G401.6 (cell line): Measurements from ENCODE around the gene ZNF850.
A peak's percentile ranks its signal among the peaks of the same experiment; 100 is the strongest.

Experiments
- FAIRE-seq: peaks from 2 replicates; lab custom pipeline; 2012; peaks lifted over from hg19 to GRCh38; lab: Jason Lieb, UNC

The ZNF850 gene

DNA sequence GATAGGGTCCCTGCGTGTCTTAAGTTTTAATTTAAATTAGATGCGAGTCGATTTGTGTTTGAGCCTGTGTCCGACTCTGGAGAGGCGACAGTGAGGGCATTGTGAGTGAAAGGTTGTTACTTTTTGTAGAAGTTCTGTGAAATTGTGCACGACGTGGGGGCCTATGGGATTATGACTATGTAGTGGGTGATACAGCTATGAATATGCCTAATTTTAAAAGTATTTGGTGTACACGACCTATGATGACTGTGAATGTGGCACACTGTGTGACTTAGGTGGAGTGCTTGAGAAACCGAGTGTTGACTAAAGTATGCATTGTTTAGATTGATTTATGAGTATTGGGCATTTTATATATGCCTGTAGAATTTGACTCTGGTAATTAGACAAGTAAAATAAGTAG lies 84.5 kb downstream of the ZNF850 start:
- no peak for FAIRE-seq

DNA sequence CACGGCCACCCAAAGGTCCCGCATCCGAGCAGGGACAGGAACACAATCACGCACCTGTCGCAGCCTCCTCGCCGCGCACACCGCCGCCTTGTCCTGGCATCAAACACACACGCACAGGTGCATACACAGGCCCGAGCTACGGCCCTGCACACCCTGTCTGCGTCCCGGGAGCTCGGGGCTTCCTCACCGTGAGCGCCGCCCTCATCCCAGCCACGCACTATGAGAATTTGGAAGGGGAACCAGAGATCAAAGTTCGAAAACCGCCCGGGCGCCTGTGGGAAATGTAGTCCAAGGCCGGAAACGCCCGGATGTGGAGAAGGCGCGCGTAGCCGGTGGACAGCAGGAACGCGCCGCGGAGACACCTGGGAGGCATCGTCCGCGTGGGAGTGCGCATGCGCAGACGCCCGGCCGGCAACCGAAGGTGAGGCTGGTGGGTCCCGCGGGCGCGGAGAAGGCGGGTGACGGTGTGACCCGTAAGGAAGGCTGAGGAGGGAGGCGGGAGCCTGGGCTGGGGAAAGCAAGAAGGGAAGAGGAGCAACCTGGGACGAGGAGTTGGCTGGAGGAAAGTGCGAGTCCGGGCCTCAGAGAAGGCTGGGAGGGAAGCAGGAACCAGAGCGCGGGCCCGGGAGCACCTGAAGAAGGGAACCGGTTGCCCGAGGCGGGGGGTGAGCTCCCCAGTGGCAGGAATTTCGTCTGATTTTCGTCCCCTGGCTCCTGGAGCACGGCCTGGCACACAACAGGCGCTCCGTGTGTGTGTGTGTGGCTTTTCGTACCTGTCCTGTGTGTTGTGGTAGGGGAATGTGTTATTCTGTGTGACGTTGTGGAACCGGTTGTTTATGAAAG lies 85.2 kb downstream of the ZNF850 start, which contains the start of gene ZNF567:
TSS of gene ZNF567 (plus strand) at position 399 of the 843 bp plus-strand sequence. CDS start 7,256 bp downstream, outside the sequence.
- peak; percentile 95 for FAIRE-seq

DNA sequence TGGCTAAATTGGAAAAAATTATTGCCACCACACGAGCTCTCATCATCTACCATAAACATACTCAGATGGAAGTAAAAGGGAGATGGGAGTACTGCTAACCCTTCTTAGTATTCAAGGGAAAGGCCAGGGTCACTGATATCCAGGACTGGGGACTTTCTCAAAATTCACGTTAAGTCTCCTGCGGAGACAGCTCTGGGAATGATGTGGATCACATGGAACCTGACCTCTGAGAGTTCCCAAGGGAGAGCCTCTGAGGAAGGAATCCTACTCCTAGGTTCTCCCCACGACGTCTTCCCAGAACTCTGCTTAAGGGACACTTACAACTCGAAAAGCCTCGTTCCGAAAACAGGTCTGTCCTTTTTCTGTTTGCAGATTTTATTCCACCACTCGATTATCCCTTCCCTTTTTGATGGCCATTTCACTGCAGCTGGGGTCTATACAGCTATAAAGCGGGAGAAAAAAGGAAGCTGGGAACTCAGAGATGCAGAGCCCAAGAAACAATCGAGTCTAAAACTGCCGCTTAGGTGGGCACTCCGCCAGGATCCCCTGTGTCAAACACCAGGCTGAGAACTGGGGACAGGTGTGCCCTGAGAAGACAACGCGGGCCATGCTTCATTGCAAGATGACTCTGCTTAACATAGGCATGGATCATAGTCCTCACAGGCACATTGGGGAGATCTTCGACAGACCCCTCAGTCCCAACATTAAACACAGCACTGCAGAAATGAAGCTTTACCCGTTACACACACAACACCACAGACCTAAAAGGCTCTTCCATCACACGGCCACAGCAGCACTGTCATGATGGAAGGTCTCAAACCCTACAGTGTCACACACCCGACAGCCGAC lies 86.0 kb downstream of the ZNF850 start:
- FAIRE-seq = no peak

DNA sequence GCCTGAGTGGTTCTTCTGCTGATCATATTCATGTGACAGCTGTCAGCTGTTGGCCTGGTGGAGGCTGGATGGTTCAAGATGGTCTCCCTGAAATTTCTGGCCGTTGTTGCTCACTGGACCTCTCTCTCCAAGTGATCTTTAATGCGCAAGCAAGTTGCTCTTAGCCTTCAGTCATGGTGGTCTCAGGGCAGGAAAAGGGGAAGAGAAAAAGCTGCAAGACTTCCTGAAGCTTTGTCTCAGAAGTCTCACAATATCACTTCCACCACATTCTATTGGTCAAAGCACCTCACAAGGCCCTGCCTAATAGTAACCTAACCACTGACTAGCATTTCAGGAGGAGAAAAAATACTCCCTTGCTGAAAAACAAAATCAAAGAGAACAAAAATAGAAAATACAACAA lies 86.8 kb downstream of the ZNF850 start:
- no peak for FAIRE-seq

DNA sequence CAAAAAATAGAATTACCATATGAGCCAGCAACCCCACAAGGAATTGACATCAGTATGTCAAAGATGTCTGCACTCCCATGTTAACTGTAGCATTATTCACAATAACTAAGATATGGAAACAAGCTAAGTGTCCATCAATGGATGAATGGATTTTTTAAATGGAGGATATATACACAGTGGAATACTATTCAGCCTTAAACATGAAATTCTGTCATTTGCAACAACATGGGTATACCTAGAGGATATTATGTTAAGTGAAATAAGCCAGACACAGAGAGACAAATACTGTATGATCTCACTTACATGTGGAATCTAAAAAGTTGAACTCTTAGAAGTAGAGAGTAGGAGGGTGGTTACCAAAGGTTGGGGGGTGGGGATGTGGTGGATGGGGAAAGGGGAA lies 93.2 kb downstream of the ZNF850 start:
- FAIRE-seq = no peak

DNA sequence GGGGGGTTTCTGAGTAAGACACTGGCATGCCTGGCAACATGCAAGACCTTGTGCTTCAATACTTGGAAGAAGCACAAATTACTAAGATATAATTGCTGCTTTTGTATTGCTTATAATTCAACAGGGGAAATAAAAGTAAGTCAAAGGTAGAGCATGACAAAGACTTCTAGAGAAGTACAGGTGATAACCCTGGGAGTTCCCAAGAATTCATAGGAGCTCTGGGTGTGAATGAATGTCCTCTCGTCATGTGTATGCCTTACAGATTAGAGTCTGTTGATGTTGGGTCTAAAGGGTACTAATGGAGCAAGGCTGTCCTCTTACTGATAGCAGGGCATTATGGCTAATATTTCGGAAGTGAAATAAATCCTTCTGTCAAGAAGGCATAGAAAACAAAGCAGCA lies 98.4 kb downstream of the ZNF850 start:
- FAIRE-seq = no peak

DNA sequence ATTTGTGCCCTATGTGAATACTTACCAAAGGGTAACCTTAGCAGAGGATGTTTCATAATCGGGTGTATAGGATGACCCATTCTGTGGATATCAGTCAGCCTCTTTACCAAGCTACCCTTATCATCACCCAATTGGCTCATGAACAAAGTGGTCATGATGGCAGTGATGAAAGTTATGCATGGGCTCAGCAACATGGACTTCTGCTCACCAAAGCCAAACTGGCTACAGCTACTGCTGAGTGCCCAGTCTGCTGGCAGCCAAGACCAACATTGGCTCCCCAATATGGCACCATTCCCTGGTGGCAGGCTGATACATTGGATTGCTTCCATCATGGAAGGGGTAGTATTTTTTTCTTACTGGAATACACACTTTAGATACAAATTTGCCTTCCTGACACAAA lies 100.2 kb downstream of the ZNF850 start:
- FAIRE-seq = no peak

DNA sequence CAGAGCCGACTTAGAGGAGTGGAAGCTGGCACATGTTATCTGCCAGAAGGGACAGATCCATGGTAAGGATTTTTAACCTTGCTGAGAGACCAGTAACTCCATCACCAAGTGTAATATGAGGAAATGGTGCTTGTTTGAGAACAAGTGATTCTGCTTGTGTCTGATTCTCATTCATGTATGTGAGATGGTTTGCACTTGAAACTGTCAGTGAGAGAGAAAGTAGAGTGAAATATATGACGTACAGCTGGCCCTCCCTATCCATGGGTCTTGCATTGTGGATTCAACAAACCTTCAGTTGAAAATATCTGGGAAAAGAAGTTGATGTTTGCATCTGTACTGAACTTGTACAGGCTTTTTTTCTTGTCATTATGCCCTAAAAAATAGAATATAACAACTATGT lies 104.0 kb downstream of the ZNF850 start:
- no peak for FAIRE-seq

DNA sequence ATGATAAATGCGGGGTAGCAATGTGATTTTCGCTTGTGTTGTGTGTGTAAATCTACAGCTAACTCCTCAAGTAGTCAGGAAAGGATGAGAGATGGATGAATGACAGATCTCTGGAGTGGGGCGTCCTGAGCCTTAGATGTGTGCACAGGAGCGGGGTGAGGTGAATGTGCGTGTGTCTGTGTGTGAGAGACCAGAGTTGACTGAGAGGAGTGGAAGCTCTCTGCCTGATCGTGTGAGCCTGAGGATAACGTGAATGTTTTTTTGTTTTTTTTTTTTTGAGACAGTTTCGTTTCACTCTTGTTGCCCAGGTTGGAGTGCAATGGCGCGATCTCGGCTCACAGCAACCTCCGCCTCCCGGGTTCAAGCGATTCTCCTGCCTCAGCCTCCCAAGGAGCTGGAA lies 106.8 kb downstream of the ZNF850 start:
- no peak for FAIRE-seq
